Breast epithelium (tissue), 3 donors: ENCODE results near the gene TPRA1.

Source experiments
- POLR2A ChIP-seq: fragments of 450-650 bp; IDR thresholded peaks from one replicate; pipeline ENCODE4 v1.6.1; 2016; ENCODE audit warnings: antibody characterized with exemption, mild to moderate bottlenecking, moderate library complexity
- POLR2AphosphoS5 ChIP-seq, 3 donors: sonication (generic); formaldehyde crosslinking; IDR thresholded peaks; one replicate each; pipeline ENCODE4 v1.6.1; 2017; ENCODE audit warnings: antibody characterized with exemption in 3 of 3
- TF ChIP-seq, protein P1 (sequence below), 3 donors: fragments of 450-650 bp; IDR thresholded peaks; one replicate each; pipeline ENCODE4 v1.5.1; 2016 to 2017; ENCODE audit warnings: antibody characterized with exemption in 3 of 3, mild to moderate bottlenecking in 3 of 3, moderate library complexity in 3 of 3

DNA sequence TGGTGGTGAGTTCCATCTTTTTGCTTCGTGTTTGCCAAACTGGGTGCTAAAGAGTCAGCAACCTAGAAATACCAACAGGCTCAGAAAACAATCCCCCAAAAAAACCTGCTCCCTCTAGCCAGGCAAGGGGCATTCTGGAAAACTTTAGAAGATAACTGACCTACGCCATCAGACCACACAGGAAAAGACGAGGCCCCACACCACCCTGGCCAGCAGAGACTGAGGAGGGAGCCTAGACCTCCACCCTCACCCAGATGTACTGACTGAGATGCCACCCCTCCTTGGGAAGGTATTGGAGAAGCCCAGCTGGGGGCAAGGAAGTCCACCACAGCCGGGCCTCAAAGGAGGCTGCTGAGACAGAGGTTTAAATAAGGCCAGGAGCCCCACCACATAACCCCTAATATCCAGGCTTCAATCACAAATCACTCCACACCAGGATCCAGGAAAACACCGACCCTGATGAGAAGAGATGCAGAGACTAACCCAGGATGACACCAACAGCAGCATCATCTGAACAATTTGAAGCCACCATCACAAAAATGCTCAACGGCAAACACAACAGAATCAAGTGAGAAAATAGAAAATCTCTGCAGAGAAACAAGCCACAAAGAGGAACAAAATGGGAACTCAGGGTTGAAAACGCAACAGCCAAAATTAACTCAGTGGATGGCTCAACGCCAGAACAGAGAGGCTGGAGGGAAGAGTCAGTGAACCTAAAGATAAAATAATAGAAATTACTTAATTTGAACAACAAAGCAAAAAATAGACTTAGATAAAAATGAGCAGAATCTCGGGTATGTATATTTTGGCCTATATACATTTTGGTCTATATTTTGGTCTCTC lies 61.0 kb downstream of the TPRA1 start:
- TF ChIP-seq, protein P1, sequence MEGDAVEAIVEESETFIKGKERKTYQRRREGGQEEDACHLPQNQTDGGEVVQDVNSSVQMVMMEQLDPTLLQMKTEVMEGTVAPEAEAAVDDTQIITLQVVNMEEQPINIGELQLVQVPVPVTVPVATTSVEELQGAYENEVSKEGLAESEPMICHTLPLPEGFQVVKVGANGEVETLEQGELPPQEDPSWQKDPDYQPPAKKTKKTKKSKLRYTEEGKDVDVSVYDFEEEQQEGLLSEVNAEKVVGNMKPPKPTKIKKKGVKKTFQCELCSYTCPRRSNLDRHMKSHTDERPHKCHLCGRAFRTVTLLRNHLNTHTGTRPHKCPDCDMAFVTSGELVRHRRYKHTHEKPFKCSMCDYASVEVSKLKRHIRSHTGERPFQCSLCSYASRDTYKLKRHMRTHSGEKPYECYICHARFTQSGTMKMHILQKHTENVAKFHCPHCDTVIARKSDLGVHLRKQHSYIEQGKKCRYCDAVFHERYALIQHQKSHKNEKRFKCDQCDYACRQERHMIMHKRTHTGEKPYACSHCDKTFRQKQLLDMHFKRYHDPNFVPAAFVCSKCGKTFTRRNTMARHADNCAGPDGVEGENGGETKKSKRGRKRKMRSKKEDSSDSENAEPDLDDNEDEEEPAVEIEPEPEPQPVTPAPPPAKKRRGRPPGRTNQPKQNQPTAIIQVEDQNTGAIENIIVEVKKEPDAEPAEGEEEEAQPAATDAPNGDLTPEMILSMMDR (IDR thresholded peaks at IDR 0.05), result no peak
- TF ChIP-seq POLR2A (no peak), POLR2AphosphoS5 (IDR thresholded peaks at IDR 0.05) (no peak)
